DOHH2 (cell line): Measurements from ENCODE around the gene DPCD.

ENCODE experiments used
- H3F3A ChIP-seq: fragments of 200-600 bp; sonication (generic), shearing (Covaris generic); 2 replicates; pipeline ENCODE4 v1.6.0; 2016; ENCODE audit warnings: antibody characterized with exemption, mild to moderate bottlenecking; ENCODE audit not compliant: control insufficient read depth, insufficient read depth
- H3K27ac ChIP-seq: fragments of 200-600 bp; sonication (generic); 2 replicates; pipeline ENCODE4 v1.5.1; 2014; ENCODE audit warnings: low read depth, mild to moderate bottlenecking, low read length, moderate library complexity
- H3K27me3 ChIP-seq: fragments of 200-600 bp; sonication (generic); 2 replicates; pipeline ENCODE4 v1.6.1; 2014; ENCODE audit warnings: mild to moderate bottlenecking, low read length, mixed read lengths; ENCODE audit not compliant: control insufficient read depth
- H3K36me3 ChIP-seq: fragments of 200-600 bp; sonication (generic); 2 replicates; pipeline ENCODE4 v1.6.1; 2014; ENCODE audit warnings: mild to moderate bottlenecking, low read length, moderate library complexity, mixed read lengths; ENCODE audit not compliant: control insufficient read depth
- H3K4me1 ChIP-seq: fragments of 200-600 bp; sonication (generic); 2 replicates; pipeline ENCODE4 v1.6.1; 2014; ENCODE audit warnings: mild to moderate bottlenecking, low read length, mixed read lengths; ENCODE audit not compliant: control insufficient read depth
- H3K4me2 ChIP-seq: fragments of 200-600 bp; sonication (generic); 2 replicates; pipeline ENCODE4 v1.6.0; 2014; ENCODE audit warnings: mild to moderate bottlenecking, low read length, moderate library complexity
- H3K4me3 ChIP-seq: fragments of 200-600 bp; sonication (generic); 2 replicates; pipeline ENCODE4 v1.5.1; 2014; ENCODE audit warnings: mild to moderate bottlenecking, low read length, mixed read lengths
- H3K79me2 ChIP-seq: fragments of 200-600 bp; sonication (generic); 2 replicates; pipeline ENCODE4 v1.6.1; 2014; ENCODE audit warnings: mild to moderate bottlenecking, low read length, mixed read lengths; ENCODE audit not compliant: control insufficient read depth
- H3K9me2 ChIP-seq: fragments of 200-600 bp; sonication (generic); replicated peaks from 2 replicates; pipeline ENCODE4 v1.6.1; 2014; ENCODE audit warnings: mild to moderate bottlenecking, low read length, mixed read lengths; ENCODE audit not compliant: control insufficient read depth
- H3K9me3 ChIP-seq: fragments of 200-600 bp; sonication (generic); 2 replicates; pipeline ENCODE4 v1.6.1; 2014; ENCODE audit warnings: antibody characterized with exemption, low read length, mixed read lengths; ENCODE audit not compliant: control insufficient read depth, insufficient read depth
- H4K20me1 ChIP-seq: fragments of 200-600 bp; sonication (generic); 2 replicates; pipeline ENCODE4 v1.6.0; 2014; ENCODE audit warnings: low read depth, mild to moderate bottlenecking, antibody characterized with exemption, low read length, moderate library complexity; ENCODE audit not compliant: control insufficient read depth, insufficient read depth
- CTCF ChIP-seq: fragments of 200-600 bp; sonication (generic); IDR thresholded peaks from one replicate; pipeline ENCODE4 v1.5.1; 2014; ENCODE audit warnings: antibody characterized with exemption, mild to moderate bottlenecking, low read depth, low read length; ENCODE audit not compliant: poor library complexity, severe bottlenecking
- EZH2phosphoT487 ChIP-seq: fragments of 200-600 bp; sonication (generic); IDR thresholded peaks from 2 replicates; pipeline ENCODE4 v1.6.1; 2017; ENCODE audit warnings: borderline replicate concordance, mild to moderate bottlenecking, antibody characterized with exemption, low read length, moderate library complexity, mixed read lengths

The DPCD gene

GRCh38 chr10:101566333-101567164, 21.6 kb upstream of the DPCD start:
- H3K4me3 ChIP-seq = peak overlapping the region; percentile 27
- peaks cover 25% of the 10 kb centered on the region for H3K4me1 ChIP-seq
- H3K27me3 ChIP-seq = peaks cover 51% of the 10 kb centered on the region
- H3F3A ChIP-seq = no peaks in the 10 kb centered on the region
- no peaks in the 10 kb centered on the region; the same call in 1 of the 2 replicates for H4K20me1 ChIP-seq
- no peaks in the 10 kb centered on the region for H3K79me2 ChIP-seq
- no peaks in the 10 kb centered on the region for H3K9me2 ChIP-seq
- no peaks in the 10 kb centered on the region for H3K9me3 ChIP-seq
- peak overlapping the region; percentile 68 for H3K4me2 ChIP-seq
- TF ChIP-seq EZH2phosphoT487 (peak; percentile 55), CTCF (no peak)
- H3K36me3 ChIP-seq = no peaks in the 10 kb centered on the region
- H3K27ac ChIP-seq = no peak overlapping the region

GRCh38 chr10:101567165-101568006, 20.7 kb upstream of the DPCD start:
- H3K27me3 ChIP-seq = peaks cover 52% of the 10 kb centered on the region

GRCh38 chr10:101568054-101568745, 19.9 kb upstream of the DPCD start:
- Histone ChIP-seq H4K20me1 (no peaks in the 10 kb centered on the region; the same call in 1 of the 2 replicates), H3K27me3 (peaks cover 54% of the 10 kb centered on the region), H3K27ac (no peak overlapping the region), H3K4me1 (peaks cover 25% of the 10 kb centered on the region), H3K9me2 (no peaks in the 10 kb centered on the region), H3F3A (no peaks in the 10 kb centered on the region), H3K79me2 (no peaks in the 10 kb centered on the region), H3K9me3 (no peaks in the 10 kb centered on the region), H3K4me2 (no peak overlapping the region), H3K4me3 (no peak overlapping the region), H3K36me3 (no peaks in the 10 kb centered on the region)
- TF ChIP-seq CTCF (no peak), EZH2phosphoT487 (no peak)

More at GRCh38 chr10:101567165-101568006, 20.7 kb upstream of the DPCD start:
- Histone ChIP-seq H3F3A (no peaks in the 10 kb centered on the region), H3K27ac (no peak overlapping the region), H3K4me2 (peak overlapping the region; percentile 68), H3K9me3 (no peaks in the 10 kb centered on the region), H3K9me2 (no peaks in the 10 kb centered on the region), H4K20me1 (no peaks in the 10 kb centered on the region; the same call in 1 of the 2 replicates), H3K36me3 (no peaks in the 10 kb centered on the region), H3K4me3 (no peak overlapping the region), H3K4me1 (peaks cover 25% of the 10 kb centered on the region), H3K79me2 (no peaks in the 10 kb centered on the region)
- TF ChIP-seq CTCF (no peak), EZH2phosphoT487 (no peak)
